HG03457 (cell line): ENCODE data around the gene POU6F1.

ENCODE experiments used
- ATAC-seq: cut with Tn5 transposase; IDR thresholded peaks from one replicate; pipeline ENCODE4 v1.9.1; 2021; ENCODE audit warnings: moderate number of reproducible peaks; ENCODE audit not compliant: unreplicated experiment

The POU6F1 gene

GRCh38 chr12:51172515-51173431 lies 45.1 kb downstream of the POU6F1 start, which contains the start of gene TFCP2:
Gene TFCP2, minus strand, starts transcription at chr12:51173135. Its CDS starts 713 bp downstream, at chr12:51172422.
- ATAC-seq = peak; percentile 85

GRCh38 chr12:51171884-51172514 lies 45.9 kb downstream of the POU6F1 start:
- ATAC-seq = no peak

GRCh38 chr12:51163795-51164194 lies 54.1 kb downstream of the POU6F1 start:
- ATAC-seq = no peak

DNA sequence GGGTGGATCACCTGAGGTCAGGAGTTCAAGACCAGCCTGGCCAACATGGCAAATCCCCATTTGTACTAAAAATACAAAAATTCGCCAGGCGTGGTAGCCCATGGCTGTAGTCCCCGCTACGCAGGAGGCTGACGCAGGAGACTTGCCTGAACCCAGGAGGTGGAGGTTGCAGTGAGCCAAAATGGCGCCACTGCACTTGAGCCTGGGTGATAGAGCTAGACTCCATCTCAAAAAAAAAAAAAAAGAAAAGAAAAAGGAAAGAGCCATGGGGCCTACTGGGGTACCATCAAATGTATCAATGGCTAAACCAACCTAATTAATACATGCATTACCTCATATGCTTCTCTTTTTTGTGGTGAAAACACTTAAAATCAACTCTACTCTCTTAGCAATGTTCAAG lies 55.6 kb downstream of the POU6F1 start:
- ATAC-seq = no peak

- no peak for ATAC-seq
Measured at GRCh38 chr12:51160814-51161459, 56.9 kb downstream of the POU6F1 start.

- ATAC-seq = no peak
Measured at GRCh38 chr12:51156245-51156765, 61.6 kb downstream of the POU6F1 start.

DNA sequence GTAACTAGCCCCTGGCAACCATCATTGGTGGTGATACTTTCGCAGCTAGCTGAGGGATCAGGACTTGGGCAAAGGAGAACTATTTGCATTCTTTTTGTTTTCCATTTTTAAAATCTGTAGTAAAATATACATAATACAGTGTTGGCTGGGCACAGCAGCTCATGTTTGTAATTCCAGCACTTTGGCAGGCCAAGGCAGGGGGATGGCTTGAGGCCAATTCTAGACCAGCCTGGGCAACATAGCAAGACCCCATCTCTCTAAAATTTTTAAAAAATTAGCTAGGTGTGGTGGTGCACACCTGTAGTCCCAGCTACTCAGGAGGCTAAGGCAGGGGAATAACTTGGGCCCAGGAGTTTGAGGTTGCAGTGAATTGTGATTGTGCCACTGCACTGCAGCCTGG lies 64.9 kb downstream of the POU6F1 start:
- no peak for ATAC-seq

GRCh38 chr12:51150777-51151176 lies 67.1 kb downstream of the POU6F1 start:
- no peak for ATAC-seq

DNA sequence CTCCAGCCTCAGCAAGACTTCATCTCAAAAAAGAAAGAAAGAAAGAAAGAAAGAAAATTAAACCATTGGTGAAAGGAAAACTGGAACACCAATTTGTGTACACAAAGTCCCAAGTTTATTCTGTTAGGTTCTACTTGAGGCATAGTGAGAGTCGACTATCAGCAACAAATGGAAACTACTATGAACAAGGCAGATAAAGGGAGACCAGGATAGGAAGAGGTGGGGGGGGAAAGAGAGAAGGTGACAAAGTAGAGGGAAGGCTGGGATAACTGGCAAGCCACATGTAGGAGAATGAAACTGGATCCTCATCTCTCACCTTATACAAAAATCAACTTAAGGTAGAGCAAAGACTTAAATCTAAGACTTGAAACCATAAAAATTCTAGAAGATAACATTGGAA lies 70.6 kb downstream of the POU6F1 start:
- no peak for ATAC-seq

DNA sequence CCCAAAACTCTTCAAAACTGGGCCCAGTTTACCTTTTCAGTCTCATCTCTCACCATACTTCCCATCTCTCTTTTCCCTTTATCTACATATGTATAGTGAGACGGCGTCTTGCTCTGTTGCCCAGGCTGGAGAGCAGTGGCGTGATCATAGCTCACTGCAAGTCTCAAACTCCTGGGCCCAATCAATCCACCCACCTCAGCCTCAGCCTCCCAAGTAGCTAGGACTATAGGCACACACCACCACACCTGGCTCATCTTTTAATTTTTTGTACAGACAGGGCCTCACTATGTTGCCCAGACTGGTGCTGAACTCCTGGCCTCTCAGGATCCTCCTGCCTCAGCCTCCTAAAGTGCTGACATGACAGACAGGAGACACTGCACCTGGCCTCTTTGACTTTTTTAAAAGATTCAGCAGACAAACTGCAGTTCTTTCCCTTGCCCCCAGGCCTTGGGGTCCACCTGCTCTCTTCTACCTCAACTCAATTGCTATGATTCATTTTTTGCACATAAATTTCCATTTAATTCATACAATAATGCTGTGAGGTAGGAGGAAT lies 78.5 kb downstream of the POU6F1 start:
- ATAC-seq = no peak
